BLaER1 (cell line): ENCODE measurements around the gene RER1.

Experiments used
- H3K27ac ChIP-seq: shearing (Covaris generic); formaldehyde crosslinking; 2 replicates; pipeline ENCODE4 v1.8.1; 2022
- H3K27me3 ChIP-seq: shearing (Covaris generic); formaldehyde crosslinking; 2 replicates; pipeline ENCODE4 v1.8.1; 2022
- H3K36me3 ChIP-seq: shearing (Covaris generic); formaldehyde crosslinking; 2 replicates; pipeline ENCODE4 v1.8.1; 2022
- H3K4me1 ChIP-seq: shearing (Covaris generic); formaldehyde crosslinking; 2 replicates; pipeline ENCODE4 v1.8.1; 2022
- H3K4me2 ChIP-seq: shearing (Covaris generic); formaldehyde crosslinking; 2 replicates; pipeline ENCODE4 v1.8.1; 2022
- H3K4me3 ChIP-seq: shearing (Covaris generic); formaldehyde crosslinking; 2 replicates; pipeline ENCODE4 v1.8.1; 2022
- H3K9ac ChIP-seq: shearing (Covaris generic); formaldehyde crosslinking; 2 replicates; pipeline ENCODE4 v1.8.1; 2022
- H3K9me3 ChIP-seq: shearing (Covaris generic); formaldehyde crosslinking; 2 replicates; pipeline ENCODE4 v1.8.1; 2022
- H4K20me1 ChIP-seq: shearing (Covaris generic); formaldehyde crosslinking; 2 replicates; pipeline ENCODE4 v1.8.1; 2022
- Cebpa-rat ChIP-seq: shearing (Covaris generic); IDR thresholded peaks from 2 replicates; pipeline ENCODE4 v1.8.1; 2022

RER1 gene

GRCh38 chr1:2407166-2407990 is 15.7 kb downstream of the RER1 start:
- H3K9me3 ChIP-seq: no peaks in the 10 kb centered on the region

GRCh38 chr1:2407991-2408275 is 16.3 kb downstream of the RER1 start:
- Histone ChIP-seq H3K9me3 (no peaks in the 10 kb centered on the region), H3K36me3 (peaks cover 71% of the 10 kb centered on the region), H3K9ac (no peak overlapping the region), H3K27ac (no peak overlapping the region), H4K20me1 (peaks cover 38% of the 10 kb centered on the region), H3K4me3 (no peak overlapping the region), H3K4me2 (no peak overlapping the region), H3K27me3 (no peaks in the 10 kb centered on the region), H3K4me1 (peaks cover 9% of the 10 kb centered on the region)
- no peak for TF ChIP-seq Cebpa-rat

More at GRCh38 chr1:2407166-2407990, 15.7 kb downstream of the RER1 start:
- H4K20me1 ChIP-seq: peaks cover 44% of the 10 kb centered on the region
- TF ChIP-seq Cebpa-rat: no peak
- H3K9ac ChIP-seq: no peak overlapping the region
- H3K4me2 ChIP-seq: no peak overlapping the region
- H3K36me3 ChIP-seq: peaks cover 77% of the 10 kb centered on the region
- H3K4me3 ChIP-seq: no peak overlapping the region
- H3K4me1 ChIP-seq: peaks cover 9% of the 10 kb centered on the region
- no peaks in the 10 kb centered on the region for H3K27me3 ChIP-seq
- H3K27ac ChIP-seq: no peak overlapping the region

- TF ChIP-seq Cebpa-rat: no peak
- H4K20me1 ChIP-seq: peaks cover 33% of the 10 kb centered on the region
- no peaks in the 10 kb centered on the region for H3K27me3 ChIP-seq
- no peak overlapping the region for H3K4me2 ChIP-seq
- peaks cover 66% of the 10 kb centered on the region for H3K36me3 ChIP-seq
- peaks cover 15% of the 10 kb centered on the region for H3K4me1 ChIP-seq
- H3K9me3 ChIP-seq: no peaks in the 10 kb centered on the region
- no peak overlapping the region for H3K4me3 ChIP-seq
- no peak overlapping the region for H3K27ac ChIP-seq
- H3K9ac ChIP-seq: no peak overlapping the region
Measured at GRCh38 chr1:2408456-2408855, 16.8 kb downstream of the RER1 start.

- peaks cover 29% of the 10 kb centered on the region for H4K20me1 ChIP-seq
- no peak overlapping the region for H3K9ac ChIP-seq
- peaks cover 62% of the 10 kb centered on the region for H3K36me3 ChIP-seq
- TF ChIP-seq Cebpa-rat: no peak
- H3K4me3 ChIP-seq: no peak overlapping the region
- H3K4me1 ChIP-seq: peaks cover 19% of the 10 kb centered on the region
- H3K27ac ChIP-seq: no peak overlapping the region
- no peaks in the 10 kb centered on the region for H3K27me3 ChIP-seq
- H3K4me2 ChIP-seq: no peak overlapping the region
- no peaks in the 10 kb centered on the region for H3K9me3 ChIP-seq
Measured at GRCh38 chr1:2408859-2409276, 17.2 kb downstream of the RER1 start.

GRCh38 chr1:2409745-2410144 is 18.1 kb downstream of the RER1 start:
- Histone ChIP-seq H3K9me3 (no peaks in the 10 kb centered on the region), H3K27me3 (no peaks in the 10 kb centered on the region), H3K9ac (no peak overlapping the region), H3K4me1 (peaks cover 28% of the 10 kb centered on the region), H3K4me2 (no peak overlapping the region), H4K20me1 (peaks cover 20% of the 10 kb centered on the region), H3K4me3 (no peak overlapping the region), H3K36me3 (peaks cover 53% of the 10 kb centered on the region), H3K27ac (no peak overlapping the region)
- TF ChIP-seq Cebpa-rat: no peak

GRCh38 chr1:2411801-2412394 is 20.3 kb downstream of the RER1 start:
- Histone ChIP-seq H3K9ac (peak overlapping the region; percentile 85), H3K9me3 (no peaks in the 10 kb centered on the region), H4K20me1 (peaks cover 3% of the 10 kb centered on the region; the same call in 1 of the 2 replicates), H3K27ac (peak overlapping the region; percentile 74), H3K4me3 (peak overlapping the region; percentile 80), H3K4me2 (peak overlapping the region; percentile 96), H3K4me1 (peaks cover 49% of the 10 kb centered on the region), H3K36me3 (peaks cover 33% of the 10 kb centered on the region), H3K27me3 (peaks cover 3% of the 10 kb centered on the region; the same call in 1 of the 2 replicates)
- no peak for TF ChIP-seq Cebpa-rat

- Histone ChIP-seq H3K9ac (peak within 1 kb of the TSS; percentile 86), H3K27me3 (peaks cover 3% of the 10 kb centered on the region; the same call in 1 of the 2 replicates), H4K20me1 (no peaks in the 10 kb centered on the region), H3K4me1 (peaks cover 52% of the 10 kb centered on the region), H3K4me2 (peak within 1 kb of the TSS; percentile 99), H3K9me3 (no peaks in the 10 kb centered on the region), H3K36me3 (peaks cover 28% of the 10 kb centered on the region; the same call in 1 of the 2 replicates), H3K4me3 (peak within 1 kb of the TSS; percentile 80), H3K27ac (peak within 1 kb of the TSS; percentile 91)
- no peak for TF ChIP-seq Cebpa-rat
Measured at GRCh38 chr1:2412395-2412772, 20.7 kb downstream of the RER1 start, which contains the start of gene PEX10. PEX10 (minus strand) TSS chr1:2412564; CDS start chr1:2412502, 62 bp downstream.

- peak overlapping the region; percentile 99 for H3K4me2 ChIP-seq
- peak overlapping the region; percentile 86 for H3K9ac ChIP-seq
- peaks cover 52% of the 10 kb centered on the region for H3K4me1 ChIP-seq
- peak overlapping the region; percentile 91 for H3K27ac ChIP-seq
- no peaks in the 10 kb centered on the region for H4K20me1 ChIP-seq
- H3K27me3 ChIP-seq: peaks cover 3% of the 10 kb centered on the region; the same call in 1 of the 2 replicates
- peaks cover 25% of the 10 kb centered on the region; the same call in 1 of the 2 replicates for H3K36me3 ChIP-seq
- TF ChIP-seq Cebpa-rat: no peak
- H3K9me3 ChIP-seq: no peaks in the 10 kb centered on the region
- H3K4me3 ChIP-seq: peak overlapping the region; percentile 80
Measured at GRCh38 chr1:2412773-2413494, 21.3 kb downstream of the RER1 start.

GRCh38 chr1:2413495-2414296 is 22.1 kb downstream of the RER1 start:
- Histone ChIP-seq H3K27ac (peak overlapping the region; percentile 91), H3K27me3 (peaks cover 3% of the 10 kb centered on the region; the same call in 1 of the 2 replicates), H3K36me3 (peaks cover 18% of the 10 kb centered on the region; the same call in 1 of the 2 replicates), H4K20me1 (no peaks in the 10 kb centered on the region), H3K4me2 (peak overlapping the region; percentile 99), H3K9ac (peak overlapping the region; percentile 86), H3K9me3 (no peaks in the 10 kb centered on the region), H3K4me3 (peak overlapping the region; percentile 80), H3K4me1 (peaks cover 52% of the 10 kb centered on the region)
- TF ChIP-seq Cebpa-rat: no peak
